Liver (tissue), 3 donors: Measurements from ENCODE around the gene SLC22A15.

Experiments used
- ATF3 ChIP-seq: IDR thresholded peaks from 2 replicates; pipeline ENCODE4 v1.6.1; 2016; ENCODE audit warnings: antibody characterized with exemption
- CTCF ChIP-seq: fragments of 150-350 bp; IDR thresholded peaks from 2 replicates; pipeline ENCODE4 v1.5.1; 2017; ENCODE audit warnings: improper control_type of control experiment, low read depth, low read length; ENCODE audit not compliant: missing input control
- GABPA ChIP-seq, 2 donors: IDR thresholded peaks in 1 of 2; conservative IDR thresholded peaks in 1 of 2; 2 replicates each; pipeline ENCODE4 v1.6.1; 2016; ENCODE audit warnings: antibody characterized with exemption in 2 of 2, mild to moderate bottlenecking in 1 of 2, moderate library complexity in 1 of 2
- HNF4G ChIP-seq: IDR thresholded peaks from 2 replicates; pipeline ENCODE4 v1.6.1; 2016; ENCODE audit warnings: antibody characterized with exemption
- JUND ChIP-seq, 2 donors: IDR thresholded peaks; 2 replicates each; pipeline ENCODE4 v1.6.1; 2016; ENCODE audit warnings: antibody characterized with exemption in 2 of 2
- MAX ChIP-seq: IDR thresholded peaks from 2 replicates; pipeline ENCODE4 v1.6.1; 2016; ENCODE audit warnings: antibody characterized with exemption
- RAD21 ChIP-seq, 2 donors: IDR thresholded peaks; 2 replicates each; pipeline ENCODE4 v1.6.1; 2016; ENCODE audit warnings: antibody characterized with exemption in 2 of 2, mild to moderate bottlenecking in 2 of 2
- REST ChIP-seq: IDR thresholded peaks from 2 replicates; pipeline ENCODE4 v1.6.1; 2016; ENCODE audit warnings: antibody characterized with exemption, mild to moderate bottlenecking
- RXRA ChIP-seq, 2 donors: IDR thresholded peaks; 2 replicates each; pipeline ENCODE4 v1.6.1; 2017 to 2018; ENCODE audit warnings: antibody characterized with exemption in 2 of 2, mild to moderate bottlenecking in 1 of 2
- SP1 ChIP-seq: IDR thresholded peaks from 2 replicates; pipeline ENCODE4 v1.6.1; 2018; ENCODE audit warnings: antibody characterized with exemption, mild to moderate bottlenecking
- TAF1 ChIP-seq: conservative IDR thresholded peaks from 2 replicates; pipeline ENCODE4 v1.6.1; 2016; ENCODE audit warnings: antibody characterized with exemption, mild to moderate bottlenecking
- YY1 ChIP-seq: IDR thresholded peaks from 2 replicates; pipeline ENCODE4 v1.6.1; 2016; ENCODE audit warnings: antibody characterized with exemption, mild to moderate bottlenecking
- ZBTB33 ChIP-seq: IDR thresholded peaks from 2 replicates; pipeline ENCODE4 v1.6.1; 2016; ENCODE audit warnings: antibody characterized with exemption
- donor health status: healthy.
- donor health status: healthy.

- no peak for TF ChIP-seq CTCF
- TF ChIP-seq REST: no peak
- TF ChIP-seq RAD21 (IDR thresholded peaks at IDR 0.05): no peak
- TF ChIP-seq MAX: no peak
- no peak for TF ChIP-seq GABPA (IDR thresholded peaks at IDR 0.05 in 1 of 2, conservative IDR thresholded peaks at IDR 0.05 in 1 of 2)
- TF ChIP-seq YY1: no peak
- TF ChIP-seq ZBTB33: no peak
- TF ChIP-seq TAF1: no peak
- no peak for TF ChIP-seq RXRA (IDR thresholded peaks at IDR 0.05)
- no peak for TF ChIP-seq ATF3
- no peak for TF ChIP-seq HNF4G
- TF ChIP-seq SP1: no peak
- TF ChIP-seq JUND (IDR thresholded peaks at IDR 0.05): no peak
Measured at GRCh38 chr1:115949156-115949555, 27.2 kb upstream of the SLC22A15 start.
